OCI-LY1 (cell line): ENCODE measurements around the gene NKD1.

ENCODE experiments used
- H2AFZ ChIP-seq: fragments of 200-600 bp; sonication (generic), shearing (Covaris generic); 2 replicates; pipeline ENCODE4 v1.6.0; 2014; ENCODE audit warnings: antibody characterized with exemption, mild to moderate bottlenecking, low read length
- H3F3A ChIP-seq: fragments of 200-600 bp; sonication (generic), shearing (Covaris generic); 2 replicates; pipeline ENCODE4 v1.6.0; 2014; ENCODE audit warnings: mild to moderate bottlenecking, antibody characterized with exemption, low read length, moderate library complexity; ENCODE audit not compliant: insufficient read depth
- H3K27ac ChIP-seq: fragments of 200-600 bp; sonication (generic); 2 replicates; pipeline ENCODE4 v1.5.1; 2014; ENCODE audit warnings: low read length, mixed run types, mild to moderate bottlenecking, low read depth; ENCODE audit not compliant: poor library complexity, severe bottlenecking
- H3K27me3 ChIP-seq: fragments of 200-600 bp; sonication (generic); 2 replicates; pipeline ENCODE4 v1.6.0; 2014; ENCODE audit warnings: antibody characterized with exemption, mild to moderate bottlenecking, low read length, moderate library complexity; ENCODE audit not compliant: insufficient read depth
- H3K36me3 ChIP-seq: fragments of 200-600 bp; sonication (generic); 2 replicates; pipeline ENCODE4 v1.6.1; 2014; ENCODE audit warnings: mild to moderate bottlenecking, antibody characterized with exemption, low read length, moderate library complexity, mixed read lengths; ENCODE audit not compliant: insufficient read depth
- H3K4me1 ChIP-seq: fragments of 200-600 bp; sonication (generic); 2 replicates; pipeline ENCODE4 v1.5.1; 2014; ENCODE audit warnings: mild to moderate bottlenecking, low read length, moderate library complexity; ENCODE audit not compliant: insufficient read depth, severe bottlenecking
- H3K4me2 ChIP-seq: fragments of 200-600 bp; sonication (generic), shearing (Covaris generic); 2 replicates; pipeline ENCODE4 v1.6.1; 2014; ENCODE audit warnings: low read length
- H3K4me3 ChIP-seq: fragments of 200-600 bp; sonication (generic); 2 replicates; pipeline ENCODE4 v1.5.1; 2014; ENCODE audit warnings: low read length, low read depth, mild to moderate bottlenecking, mixed read lengths; ENCODE audit not compliant: poor library complexity, severe bottlenecking
- H3K79me2 ChIP-seq: fragments of 200-600 bp; shearing (Covaris generic); 2 replicates; pipeline ENCODE4 v1.6.1; 2016; ENCODE audit warnings: mixed run types, low read length, mixed read lengths; ENCODE audit not compliant: insufficient read depth
- H3K9ac ChIP-seq: fragments of 200-600 bp; sonication (generic), shearing (Covaris generic); 2 replicates; pipeline ENCODE4 v1.6.1; 2014; ENCODE audit warnings: mild to moderate bottlenecking, low read length, mixed read lengths
- H3K9me2 ChIP-seq: fragments of 200-600 bp; sonication (generic), shearing (Covaris generic); 2 replicates; pipeline ENCODE4 v1.6.1; 2014; ENCODE audit warnings: low read depth, mild to moderate bottlenecking, low read length, mixed read lengths
- H3K9me3 ChIP-seq: fragments of 200-600 bp; shearing (Covaris generic); 2 replicates; pipeline ENCODE4 v1.6.1; 2014; ENCODE audit warnings: low read length, mixed read lengths
- H4K20me1 ChIP-seq: fragments of 200-600 bp; sonication (generic), shearing (Covaris generic); 2 replicates; pipeline ENCODE4 v1.6.0; 2016; ENCODE audit warnings: mild to moderate bottlenecking, low read length; ENCODE audit not compliant: insufficient read depth
- CTCF ChIP-seq: fragments of 200-600 bp; sonication (generic), shearing (Covaris generic); IDR thresholded peaks from 2 replicates; pipeline ENCODE4 v1.5.1; 2017; ENCODE audit warnings: mild to moderate bottlenecking, antibody characterized with exemption, low read length, moderate library complexity, mixed read lengths
- EZH2 ChIP-seq: fragments of 200-600 bp; sonication (generic), shearing (Covaris generic); IDR thresholded peaks from 2 replicates; pipeline ENCODE4 v1.8.0; 2017; ENCODE audit warnings: borderline replicate concordance, mixed run types, mild to moderate bottlenecking, antibody characterized with exemption, low read length, moderate library complexity, mixed read lengths

NKD1 gene

GRCh38 chr16:50526249-50526648 is 21.9 kb upstream of the NKD1 start:
- TF ChIP-seq CTCF, result no peak
- TF ChIP-seq EZH2, result no peak

GRCh38 chr16:50526796-50527195 is 21.4 kb upstream of the NKD1 start:
- H3K9me3 ChIP-seq, result no peaks in the 10 kb centered on the region
- H4K20me1 ChIP-seq, result no peaks in the 10 kb centered on the region
- no peaks in the 10 kb centered on the region for H3K9me2 ChIP-seq
- no peak overlapping the region for H3K9ac ChIP-seq
- no peak for TF ChIP-seq EZH2
- TF ChIP-seq CTCF, result no peak
- H3K27me3 ChIP-seq, result peaks cover 5% of the 10 kb centered on the region; the same call in 1 of the 2 replicates
- H3K4me2 ChIP-seq, result no peak overlapping the region
- H3K79me2 ChIP-seq, result no peaks in the 10 kb centered on the region
- no peaks in the 10 kb centered on the region for H3K36me3 ChIP-seq
- no peak overlapping the region for H3K4me3 ChIP-seq
- no peak overlapping the region for H3K27ac ChIP-seq
- no peaks in the 10 kb centered on the region for H3F3A ChIP-seq
- H3K4me1 ChIP-seq, result no peaks in the 10 kb centered on the region
- H2AFZ ChIP-seq, result no peak overlapping the region

More at GRCh38 chr16:50526249-50526648, 21.9 kb upstream of the NKD1 start:
- no peak overlapping the region for H2AFZ ChIP-seq
- H3F3A ChIP-seq, result no peaks in the 10 kb centered on the region
- no peak overlapping the region for H3K4me2 ChIP-seq
- no peaks in the 10 kb centered on the region for H3K9me3 ChIP-seq
- H3K4me1 ChIP-seq, result no peaks in the 10 kb centered on the region
- H3K9ac ChIP-seq, result no peak overlapping the region
- H3K9me2 ChIP-seq, result no peaks in the 10 kb centered on the region
- H3K4me3 ChIP-seq, result no peak overlapping the region
- no peaks in the 10 kb centered on the region for H3K36me3 ChIP-seq
- no peaks in the 10 kb centered on the region for H4K20me1 ChIP-seq
- H3K79me2 ChIP-seq, result no peaks in the 10 kb centered on the region
- no peak overlapping the region for H3K27ac ChIP-seq
- peaks cover 5% of the 10 kb centered on the region; the same call in 1 of the 2 replicates for H3K27me3 ChIP-seq

- no peaks in the 10 kb centered on the region for H4K20me1 ChIP-seq
- no peak overlapping the region for H3K27ac ChIP-seq
- no peaks in the 10 kb centered on the region for H3K4me1 ChIP-seq
- H3K79me2 ChIP-seq, result no peaks in the 10 kb centered on the region
- no peak overlapping the region for H2AFZ ChIP-seq
- H3K27me3 ChIP-seq, result peaks cover 5% of the 10 kb centered on the region; the same call in 1 of the 2 replicates
- H3K36me3 ChIP-seq, result no peaks in the 10 kb centered on the region
- no peaks in the 10 kb centered on the region for H3K9me3 ChIP-seq
- H3K9me2 ChIP-seq, result no peaks in the 10 kb centered on the region
- H3K4me3 ChIP-seq, result no peak overlapping the region
- TF ChIP-seq CTCF, result no peak
- TF ChIP-seq EZH2, result no peak
- no peak overlapping the region for H3K4me2 ChIP-seq
- H3F3A ChIP-seq, result no peaks in the 10 kb centered on the region
- H3K9ac ChIP-seq, result no peak overlapping the region
Measured at GRCh38 chr16:50528820-50529219, 19.4 kb upstream of the NKD1 start.
